ENCODE measurements around the gene FIGN.

GRCh38 chr2:163774862-163775261, 39.1 kb upstream of the FIGN start:
- TF ChIP-seq CTCF (IDR thresholded peaks at IDR 0.05; ENCODE audit: borderline replicate concordance, extremely low read depth, low read length, poor library complexity, severe bottlenecking) (no peak), EZH2 (IDR thresholded peaks at IDR 0.05; ENCODE audit: borderline replicate concordance, low read depth, low read length, severe bottlenecking) (no peak)

Measured in DND-41 (cell line).